NCI-H524 (cell line): ENCODE results near the gene LPAR2.

ENCODE experiments used
- DNase-seq, 2 experiments: peaks; one replicate each; lab custom pipeline; 2025; lab: John Stamatoyannopoulos, UW

LPAR2 gene

DNA sequence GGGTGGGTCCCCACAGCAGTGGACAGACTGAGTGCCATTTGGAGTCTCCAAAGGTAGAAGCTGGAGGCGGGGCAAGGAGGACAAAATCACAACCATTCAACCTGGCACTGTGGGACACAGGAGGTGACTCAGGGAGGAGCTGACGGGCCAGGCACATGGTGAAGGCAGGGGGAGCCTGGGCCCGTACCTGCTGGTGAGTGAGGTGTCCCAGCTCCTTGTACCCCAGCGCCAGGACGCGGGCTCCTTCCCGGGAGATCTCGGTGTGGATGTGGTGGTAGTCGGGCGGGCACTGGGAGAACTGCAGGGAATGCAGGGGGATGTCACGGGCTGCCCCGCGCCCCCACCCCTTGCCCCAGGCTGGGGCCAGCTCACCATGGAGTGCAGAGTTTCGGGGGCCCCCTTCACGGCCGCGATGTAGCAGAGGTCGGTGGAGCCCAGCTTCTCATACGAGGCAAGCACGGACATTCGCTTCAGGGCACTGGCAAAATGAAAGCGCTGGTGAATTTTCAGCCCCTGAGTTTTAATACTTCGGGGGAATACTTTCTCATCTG lies 25.7 kb upstream of the LPAR2 start:
- no peak for DNase-seq

DNA sequence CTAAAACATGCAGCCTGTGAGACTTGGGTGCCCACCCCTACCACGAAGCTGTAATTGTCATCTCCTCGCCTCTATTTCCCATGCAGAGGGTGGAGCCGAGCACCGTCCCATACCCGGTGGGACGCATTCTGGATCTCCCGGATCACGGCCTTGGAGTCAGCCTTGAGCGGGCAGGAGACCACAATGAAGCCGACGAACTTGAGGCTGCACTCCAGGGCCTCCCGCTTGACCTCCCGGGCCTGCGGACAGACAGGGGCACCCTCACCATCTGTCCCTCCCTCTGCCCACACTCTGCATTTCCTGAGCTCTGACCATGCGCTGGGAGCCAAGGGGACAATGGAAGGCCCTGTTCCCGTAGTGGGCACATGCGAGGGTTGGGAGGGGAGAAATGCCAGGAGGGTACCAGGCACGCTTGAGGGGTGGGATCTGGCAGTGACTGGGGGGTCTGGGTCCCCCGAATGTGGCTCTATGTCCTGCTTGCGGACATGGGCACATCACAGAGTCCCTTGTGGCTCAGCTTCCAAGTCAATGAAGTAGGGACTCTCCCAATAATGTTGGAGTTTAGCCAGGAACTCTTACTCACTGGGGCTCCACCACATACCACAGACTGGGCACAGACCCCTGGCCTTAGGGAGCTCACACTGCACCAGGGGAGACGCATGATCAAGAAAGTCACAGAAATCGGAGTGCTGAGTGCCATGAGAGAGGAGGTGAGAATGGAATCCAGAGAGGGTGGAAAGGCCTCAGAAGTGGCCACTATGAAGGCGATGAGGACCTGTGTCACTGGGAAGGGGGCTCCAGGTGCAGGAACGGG lies 24.7 kb upstream of the LPAR2 start:
- no peak for DNase-seq

DNA sequence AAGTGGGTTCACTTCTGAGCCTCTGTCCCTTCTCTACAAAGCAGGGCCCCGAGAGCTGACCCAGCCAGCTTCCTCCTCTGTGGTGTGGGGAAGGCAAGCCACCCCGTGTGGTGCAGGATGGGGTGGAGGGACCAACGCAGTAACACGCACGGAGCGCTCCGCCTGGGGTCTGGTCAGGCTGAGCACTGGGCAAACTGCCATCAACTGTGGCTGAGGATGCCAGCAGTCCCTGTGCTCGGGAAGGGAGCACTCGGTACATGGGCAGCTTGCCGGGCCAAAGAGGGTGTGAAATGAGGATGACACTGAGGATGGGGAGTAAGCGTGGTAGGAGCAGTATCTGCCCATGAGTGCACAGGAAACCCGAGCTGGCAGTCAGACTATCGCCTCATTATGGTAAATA lies 23.1 kb upstream of the LPAR2 start:
- no peak for DNase-seq

DNA sequence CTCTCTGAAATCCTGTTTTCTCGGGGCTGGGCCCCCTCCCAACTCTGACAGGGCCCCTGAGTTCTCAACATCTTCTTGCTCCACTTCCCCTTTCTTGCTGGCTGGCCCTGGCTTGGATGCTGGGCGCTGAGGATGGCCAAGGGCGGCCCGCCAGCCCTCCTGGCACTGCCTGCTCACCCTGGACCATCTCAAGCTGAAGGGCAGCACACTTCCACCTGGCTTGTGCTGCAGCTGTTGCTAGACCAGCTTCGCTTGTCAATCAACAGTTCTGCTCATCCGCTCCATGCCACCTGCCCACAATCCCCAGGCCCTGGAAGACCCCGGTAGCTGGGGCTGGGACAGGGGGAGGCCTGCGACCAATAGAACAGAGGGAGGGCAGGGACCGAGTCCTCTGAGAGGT lies 22.3 kb upstream of the LPAR2 start:
- no peak for DNase-seq

DNA sequence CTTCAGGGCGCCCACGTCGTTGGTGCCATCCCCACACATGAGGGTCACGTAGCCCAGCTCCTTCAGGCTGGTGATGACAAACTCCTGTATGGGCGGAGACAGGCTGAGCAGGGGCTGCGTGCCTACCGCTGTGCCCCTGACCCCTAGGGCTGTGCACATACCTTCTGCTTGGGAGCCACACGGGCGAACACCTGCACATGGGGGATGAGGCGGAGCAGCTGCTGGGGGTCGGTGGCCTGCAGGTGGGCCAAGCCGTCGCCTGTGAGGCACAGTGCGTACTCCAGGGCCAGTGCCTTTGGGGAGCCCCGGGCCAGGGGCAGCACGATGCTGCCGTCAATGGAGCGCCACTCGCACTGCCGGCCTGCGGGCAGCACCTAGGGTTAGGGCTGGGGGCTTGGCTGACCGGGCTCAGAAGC lies 21.6 kb upstream of the LPAR2 start:
- DNase-seq, result no peak

DNA sequence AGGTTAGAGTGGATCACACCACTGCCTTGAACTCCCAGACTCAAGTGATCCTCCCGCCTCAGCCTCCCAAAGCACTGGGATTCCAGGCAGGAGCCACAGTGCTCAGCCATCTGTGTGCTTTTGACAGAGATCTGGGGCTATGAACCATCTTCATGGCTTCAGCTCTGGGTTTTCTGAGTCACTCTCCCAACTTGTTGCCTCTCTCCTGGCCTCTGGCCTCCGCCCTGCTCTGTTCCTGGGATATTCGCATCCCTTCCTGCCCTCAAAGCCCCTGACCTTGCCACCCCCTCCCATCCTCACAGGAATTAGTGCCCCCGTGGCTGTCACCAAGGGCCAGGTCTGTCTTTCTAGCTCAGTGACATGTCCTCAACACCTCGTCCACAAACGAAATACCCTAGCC lies 21.1 kb upstream of the LPAR2 start:
- no peak for DNase-seq

DNA sequence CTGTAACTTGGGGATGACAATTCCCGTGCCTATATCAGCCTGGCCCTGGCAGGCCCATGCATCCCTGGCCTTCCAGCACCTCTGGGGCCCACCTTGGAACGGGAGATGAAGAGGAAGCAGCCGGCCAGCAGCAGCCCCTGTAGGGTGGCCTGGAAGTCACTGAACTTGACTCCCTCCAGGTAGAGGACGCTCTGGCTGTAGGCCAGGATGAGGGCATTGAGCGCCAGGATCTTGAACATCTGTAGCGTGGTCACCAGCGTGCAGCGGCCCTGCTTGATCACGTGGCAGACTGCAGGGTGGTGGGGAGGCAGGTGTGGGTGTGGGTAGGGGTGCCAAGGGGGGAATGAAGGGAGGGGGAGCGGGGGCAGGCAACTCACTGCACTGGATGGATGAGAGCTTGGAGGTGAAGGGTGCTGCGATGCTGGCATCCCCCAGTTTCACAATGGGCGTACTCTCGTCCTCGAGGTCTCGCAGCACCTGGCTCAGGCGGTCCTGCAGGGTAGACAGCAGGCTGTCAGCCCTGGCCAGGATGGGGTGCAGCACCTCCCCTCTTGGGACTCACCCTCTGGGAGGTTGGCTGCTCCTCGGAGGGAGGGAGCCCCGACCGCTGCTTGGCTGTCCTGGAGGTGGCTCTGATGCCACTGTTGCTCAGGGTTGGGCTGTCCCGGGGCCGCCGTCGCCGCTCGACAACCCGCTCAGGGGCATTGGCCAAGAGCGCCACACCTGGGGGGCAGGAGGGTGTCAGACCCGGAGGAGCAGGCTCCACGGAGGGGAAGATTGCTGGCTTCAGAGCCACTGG lies 19.2 kb upstream of the LPAR2 start:
- no peak for DNase-seq

DNA sequence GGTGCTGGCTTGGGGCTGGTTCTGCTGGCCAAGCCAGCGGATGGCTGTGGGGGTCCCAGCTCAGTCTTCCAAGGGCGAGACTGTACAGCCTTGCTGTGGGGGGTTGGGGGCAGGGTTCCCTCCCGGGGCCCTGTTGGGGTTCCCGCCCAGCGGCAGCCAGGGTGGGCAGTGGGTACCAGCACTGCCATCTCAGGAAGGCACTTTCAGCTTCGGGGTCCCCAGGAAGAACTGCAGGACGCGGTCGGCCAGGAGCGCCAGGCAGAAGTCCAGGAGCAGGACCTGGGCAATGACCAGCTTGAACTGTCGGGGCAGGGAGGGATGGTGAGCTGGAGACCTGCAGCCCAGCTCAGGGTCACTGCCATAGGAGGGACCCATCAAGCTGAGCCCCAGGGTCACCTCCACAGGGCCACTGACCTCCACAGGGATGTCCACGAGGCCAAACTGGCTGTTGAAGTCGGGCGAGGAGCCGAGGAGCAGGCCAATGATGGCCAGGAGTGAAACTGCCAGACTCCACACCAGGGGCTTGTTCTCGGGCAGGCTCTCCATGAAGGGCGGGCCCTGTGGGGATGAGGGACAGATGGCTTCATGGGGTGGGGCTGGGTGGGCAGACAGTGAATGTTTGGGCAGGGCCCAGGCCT lies 17.3 kb upstream of the LPAR2 start:
- no peak for DNase-seq

DNA sequence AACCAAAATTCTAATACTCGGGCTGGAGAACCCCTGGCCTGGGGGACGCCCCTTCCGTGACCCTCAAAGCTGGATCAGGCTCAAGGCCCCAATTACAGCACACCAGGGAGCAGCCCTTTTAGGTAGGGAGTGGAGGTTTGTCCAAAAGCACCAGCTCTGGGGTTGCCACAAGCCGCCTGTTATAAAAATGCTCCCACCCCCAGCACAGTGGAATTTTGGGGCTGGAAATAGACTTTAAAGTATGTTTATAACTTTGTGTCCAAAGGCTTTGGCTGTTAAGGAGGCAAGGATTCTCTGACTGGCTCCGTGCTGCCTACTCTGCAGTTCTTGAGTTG lies 16.0 kb upstream of the LPAR2 start:
- DNase-seq, result peak in 1 of 2 experiments; percentile 36

DNA sequence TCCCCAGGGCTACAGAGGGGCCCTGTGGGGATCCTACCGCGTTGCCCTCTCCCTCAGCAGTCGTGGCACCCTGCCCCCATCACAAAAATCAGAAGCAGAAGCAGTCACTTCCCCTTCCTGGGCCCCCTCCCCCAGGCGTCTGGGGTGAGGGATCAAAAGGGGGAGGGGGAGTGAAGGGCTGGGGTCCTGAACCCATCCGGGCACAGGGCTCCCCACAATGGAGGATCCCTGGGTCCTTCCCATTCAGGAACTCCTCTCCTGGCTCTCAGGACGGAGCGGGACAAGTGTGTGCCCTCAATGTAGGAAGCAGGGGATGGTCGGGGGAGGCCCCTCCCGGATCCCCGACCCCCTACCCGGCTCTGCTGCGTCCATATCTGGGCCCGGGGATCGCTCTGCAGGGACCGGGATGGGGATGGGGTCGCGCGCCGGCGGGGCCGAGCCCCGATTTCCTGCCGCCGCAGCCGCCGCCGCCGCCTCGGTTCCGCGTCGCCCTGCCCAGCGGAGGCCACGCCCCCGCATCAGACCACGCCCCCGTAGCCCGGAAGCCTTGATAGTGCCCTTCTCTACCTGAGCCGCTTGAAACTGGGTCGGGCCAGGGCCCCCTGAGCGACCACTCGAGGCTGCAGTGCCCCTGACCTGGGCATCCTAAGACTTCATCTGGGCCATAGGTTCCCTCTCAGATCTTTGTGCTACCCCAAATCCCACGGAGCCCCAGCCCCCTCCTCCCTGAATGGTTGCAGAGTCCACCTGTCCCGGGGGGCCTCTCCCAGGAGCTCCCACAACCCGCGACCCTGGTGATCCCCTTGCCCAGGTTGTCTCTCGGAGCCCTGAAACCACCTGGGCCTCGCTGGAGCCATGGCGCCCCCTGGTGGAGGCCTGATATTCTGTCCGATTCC lies 15.4 kb upstream of the LPAR2 start, which contains the start of gene GMIP:
TSS of gene GMIP (minus strand) at position 500 of the 896 bp plus-strand sequence. CDS start at position 372, 128 bp downstream.
- DNase-seq, result peak; percentile 47 to 71

DNA sequence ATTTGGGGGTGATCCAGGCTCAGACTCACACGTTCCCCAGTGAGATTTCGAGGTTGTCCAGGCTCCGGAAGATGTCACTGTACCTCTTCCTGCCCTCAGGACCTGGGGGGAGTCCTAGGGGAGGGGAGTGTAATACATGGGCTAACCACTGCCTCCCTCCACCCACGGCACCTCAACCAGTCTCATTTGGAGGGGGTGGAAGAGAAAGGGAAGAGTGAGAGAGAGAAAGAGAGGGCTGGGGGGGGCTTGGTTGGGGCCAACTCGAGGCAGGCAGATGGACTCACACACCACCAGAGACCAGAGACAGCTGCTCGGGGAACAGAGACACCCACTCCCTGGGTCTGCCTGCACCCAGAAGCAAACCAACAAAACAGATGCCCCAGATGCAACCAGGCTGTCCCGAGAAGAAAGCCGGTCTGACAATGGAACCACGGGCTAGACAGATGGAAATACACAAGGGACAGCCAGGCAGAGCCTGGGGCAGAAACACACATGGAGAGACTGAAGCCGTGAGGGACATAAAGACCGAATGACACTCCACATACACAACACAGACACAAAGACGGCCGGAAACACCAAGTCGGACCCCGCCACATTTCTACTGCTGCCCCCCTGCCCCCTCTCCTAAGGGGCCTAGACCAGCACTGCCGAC lies 14.6 kb upstream of the LPAR2 start:
- peak; percentile 23 to 64 for DNase-seq

DNA sequence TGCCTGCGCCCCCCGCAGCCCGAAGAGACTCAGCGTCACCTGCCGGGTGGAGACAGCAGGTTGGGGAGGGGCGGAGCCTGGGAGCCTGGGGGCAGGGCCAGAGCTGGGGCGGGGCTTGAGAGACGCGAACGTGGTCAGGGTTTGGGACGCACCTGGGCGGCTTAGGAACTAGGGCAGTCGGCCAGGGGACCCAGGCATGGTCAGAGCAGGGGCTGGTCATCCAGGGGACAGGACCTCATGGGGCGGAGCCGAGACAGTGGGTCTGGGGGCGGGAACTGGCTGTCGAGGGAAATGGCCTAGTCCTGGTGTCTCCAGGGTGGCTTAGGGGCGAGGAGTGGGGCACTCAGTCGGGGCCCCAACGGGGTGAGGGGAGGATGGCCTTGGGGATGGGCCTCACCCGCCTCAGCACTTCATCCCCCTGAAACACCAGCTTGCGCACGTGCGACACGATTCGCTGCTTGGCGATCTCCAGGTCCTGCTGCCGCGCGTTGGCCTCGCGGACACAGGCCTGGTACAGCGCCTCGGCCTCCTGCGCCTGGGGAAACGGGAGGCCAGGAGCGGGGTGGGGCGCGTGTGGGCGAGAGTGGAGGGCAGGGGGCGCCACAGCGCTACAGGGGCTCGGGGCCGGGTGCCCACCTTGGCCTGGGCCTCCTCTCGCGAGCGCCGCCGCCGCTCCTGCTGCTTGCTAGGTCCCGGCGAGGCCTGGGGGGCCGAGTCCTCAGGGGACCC lies 9.7 kb upstream of the LPAR2 start:
- DNase-seq, result no peak

DNA sequence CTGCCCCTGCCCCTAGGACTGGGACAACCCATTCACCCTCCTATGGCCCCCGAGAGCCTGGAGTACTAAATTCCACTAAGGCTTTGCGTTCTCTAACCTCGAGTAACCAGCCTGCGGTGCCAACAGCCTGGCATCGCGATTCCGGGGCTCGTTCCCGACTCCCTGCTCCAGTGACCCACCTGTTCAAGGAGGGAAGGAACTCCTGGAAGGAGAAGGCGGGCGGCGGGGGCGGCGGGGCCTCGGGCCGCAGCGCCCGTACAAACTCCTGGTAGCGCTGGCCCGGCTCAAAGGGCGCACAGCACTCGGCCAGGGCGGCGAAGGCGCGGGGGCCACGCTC lies 9.1 kb upstream of the LPAR2 start:
- no peak for DNase-seq

DNA sequence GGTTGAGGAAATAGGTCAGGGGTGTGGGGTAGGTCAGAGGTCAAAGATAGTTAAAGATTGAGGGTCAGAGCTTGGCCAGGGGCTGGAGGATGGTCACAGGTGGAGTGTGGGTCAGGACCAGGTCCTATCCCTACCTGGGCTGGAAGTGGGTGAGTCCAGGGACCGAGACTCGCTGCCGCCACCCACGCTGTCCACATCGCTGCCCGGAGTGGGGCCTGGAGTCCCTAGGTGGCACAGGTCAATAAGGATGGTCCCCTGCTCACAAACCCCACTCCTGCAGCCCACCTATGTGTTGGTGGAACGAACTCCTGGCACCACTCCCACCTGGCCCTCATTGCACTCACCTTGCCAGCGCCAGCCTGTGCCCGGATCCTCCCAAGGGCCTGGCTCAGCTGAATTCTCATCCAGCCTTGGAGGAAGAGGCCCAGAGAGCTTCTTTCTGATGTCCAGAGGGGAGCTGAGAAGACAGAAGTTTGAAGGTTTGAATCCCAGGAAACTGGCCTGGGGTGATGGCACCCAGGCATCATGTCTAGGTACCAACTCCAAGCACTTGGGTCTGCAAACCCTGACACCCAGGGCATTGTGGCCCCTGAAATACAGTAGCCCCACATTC lies 8.7 kb upstream of the LPAR2 start:
- no peak for DNase-seq

DNA sequence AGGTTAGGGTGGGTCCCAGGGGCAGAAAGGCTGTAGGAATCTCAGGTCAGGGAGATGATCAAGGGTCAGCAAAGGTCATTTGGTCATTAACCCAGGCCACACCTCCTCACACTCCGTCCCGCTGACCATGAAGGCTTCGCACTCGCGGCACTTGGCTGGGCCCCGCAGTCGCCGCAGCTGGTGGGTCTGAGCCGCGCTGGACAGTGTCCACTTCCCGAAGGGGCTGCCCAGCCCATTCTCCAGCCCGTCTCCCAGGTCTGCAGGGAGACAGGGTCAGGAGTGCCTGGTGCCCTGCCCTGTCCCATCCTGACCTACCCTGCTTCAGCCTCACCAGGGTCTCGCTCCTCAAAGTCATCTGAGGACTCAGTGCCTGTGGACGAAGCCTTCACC lies 7.3 kb upstream of the LPAR2 start:
- no peak for DNase-seq

DNA sequence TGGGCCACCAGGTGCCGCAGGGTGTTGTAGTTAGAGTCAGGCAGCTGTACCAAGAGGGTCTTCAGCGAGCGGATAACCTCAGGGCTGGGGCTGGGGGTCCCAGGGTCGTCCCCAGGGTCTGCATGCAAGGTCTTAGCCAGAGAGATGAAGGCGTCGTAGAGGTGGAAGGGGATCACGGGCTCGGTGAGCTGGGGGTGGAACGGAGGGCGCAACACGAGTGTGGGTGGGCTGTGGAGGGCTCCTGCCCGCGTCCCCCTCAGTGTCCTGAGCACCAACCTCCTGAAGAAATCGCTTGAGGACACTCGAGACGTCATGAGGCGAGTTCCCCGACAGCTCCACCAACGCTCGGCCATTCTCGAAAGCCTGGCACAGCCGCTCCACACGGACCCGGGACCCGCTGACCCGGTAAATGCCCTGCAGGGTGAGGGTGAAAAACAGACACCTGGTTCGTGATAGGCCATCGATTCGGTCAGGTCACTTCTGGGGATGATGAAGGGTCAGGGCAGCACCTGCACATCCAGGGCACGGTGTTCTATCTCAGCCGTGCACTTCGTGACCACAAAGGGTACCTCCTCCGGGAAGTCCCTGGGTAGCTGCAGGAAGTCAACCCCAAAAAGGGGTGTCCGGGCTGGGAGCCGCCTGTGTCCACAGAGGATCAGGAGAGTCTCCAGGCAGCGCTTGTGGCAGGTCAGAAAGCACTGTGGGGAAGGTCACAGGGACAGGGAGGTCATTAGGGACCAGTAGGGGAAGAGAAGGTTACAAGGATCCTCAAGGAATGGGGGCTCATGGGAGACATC lies 6.7 kb upstream of the LPAR2 start:
- DNase-seq, result no peak

DNA sequence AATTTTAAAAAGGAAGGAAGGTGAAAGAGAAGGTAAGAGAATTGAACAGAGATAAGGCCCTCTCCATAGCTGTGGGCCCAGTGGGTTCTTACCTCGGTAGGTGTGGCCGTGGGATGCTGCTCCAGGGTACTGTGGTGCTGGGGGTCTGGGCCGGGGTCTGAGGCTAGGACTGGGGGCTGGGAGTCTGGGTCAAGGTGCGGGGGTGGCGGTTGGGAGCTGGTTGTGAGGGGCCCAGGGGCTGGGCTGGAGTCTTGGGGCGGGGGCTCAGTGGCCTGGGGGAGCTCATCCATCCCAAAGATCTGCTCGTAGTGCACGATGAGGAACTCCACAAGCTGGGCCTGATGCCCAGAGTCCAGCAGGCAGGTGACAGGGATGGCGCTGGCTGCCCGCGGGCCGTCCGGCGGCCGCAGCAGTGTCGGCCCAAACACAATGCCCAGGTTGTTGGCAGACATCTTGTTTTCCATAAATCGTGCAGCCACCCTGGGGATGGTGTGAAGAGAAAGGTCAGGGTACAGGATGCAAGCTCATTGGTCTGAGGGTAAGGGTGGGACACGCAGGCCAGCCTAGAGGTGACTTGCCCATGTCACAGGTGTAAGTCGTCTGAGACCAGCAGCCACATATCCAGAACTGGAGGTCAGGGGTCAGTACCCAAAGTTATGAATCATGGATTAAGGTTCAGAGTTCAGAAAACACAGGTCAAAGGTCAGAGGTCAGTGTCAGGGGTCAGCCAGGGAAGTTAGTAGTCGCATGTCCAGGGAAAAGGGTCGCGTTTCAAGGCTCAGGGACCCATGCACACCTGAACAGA lies 5.9 kb upstream of the LPAR2 start:
- DNase-seq, result no peak

DNA sequence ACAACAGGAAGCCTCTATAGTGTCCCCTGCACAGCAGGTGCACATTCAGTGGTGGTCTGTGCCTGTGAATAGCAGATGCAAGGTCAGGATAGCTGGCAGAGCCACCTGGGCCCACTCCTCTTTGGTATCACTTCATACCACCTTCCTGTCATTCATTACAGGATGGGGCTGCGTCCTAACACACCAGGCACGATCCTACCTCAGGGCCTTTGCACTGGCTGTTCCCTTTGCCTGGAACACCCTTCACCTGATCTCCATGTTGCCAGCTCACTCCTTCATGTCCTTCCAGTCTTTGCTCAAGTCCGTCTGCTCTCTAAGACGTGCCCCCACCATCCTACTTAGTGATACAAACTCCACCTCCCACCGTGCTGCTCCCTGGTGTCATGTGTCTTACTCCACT lies 4.6 kb upstream of the LPAR2 start:
- DNase-seq, result no peak
